NCI-H187 (cell line): ENCODE measurements around the gene CDK4.
"Not testable (repeated sequence)": the region's sequence is repeated elsewhere in the genome, so short reads cannot be mapped to it uniquely, and the experiment has no call there.

Experiments
- DNase-seq, 2 experiments: peaks; one replicate each; lab custom pipeline; 2025; lab: John Stamatoyannopoulos, UW

CDK4 gene

GRCh38 chr12:57751788-57752667, at the start of gene CDK4:
CDK4 (minus strand) TSS chr12:57752310; CDS start chr12:57751717, 593 bp downstream.
- peak; percentile 99 for DNase-seq

DNA sequence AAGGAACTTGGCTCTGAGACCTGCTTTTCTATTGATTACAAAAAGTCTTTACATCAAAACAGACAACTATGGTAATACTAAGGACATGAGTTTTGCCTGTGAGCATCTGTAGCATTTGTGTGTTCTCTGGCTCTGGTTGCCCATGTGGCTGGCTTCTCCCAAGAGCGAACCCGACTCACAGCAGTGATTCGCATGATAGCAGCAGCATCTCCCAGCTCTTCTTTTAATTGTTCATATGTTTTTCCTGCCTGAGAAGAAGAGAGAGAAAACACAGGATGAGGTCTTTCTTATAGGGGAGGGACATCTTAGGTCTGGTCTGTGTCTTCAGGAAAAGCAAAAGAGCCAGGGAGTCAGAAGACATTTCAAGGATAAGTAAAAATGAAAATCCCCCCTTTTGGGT, 48.9 kb upstream of the CDK4 start:
- DNase-seq, result no peak

DNA sequence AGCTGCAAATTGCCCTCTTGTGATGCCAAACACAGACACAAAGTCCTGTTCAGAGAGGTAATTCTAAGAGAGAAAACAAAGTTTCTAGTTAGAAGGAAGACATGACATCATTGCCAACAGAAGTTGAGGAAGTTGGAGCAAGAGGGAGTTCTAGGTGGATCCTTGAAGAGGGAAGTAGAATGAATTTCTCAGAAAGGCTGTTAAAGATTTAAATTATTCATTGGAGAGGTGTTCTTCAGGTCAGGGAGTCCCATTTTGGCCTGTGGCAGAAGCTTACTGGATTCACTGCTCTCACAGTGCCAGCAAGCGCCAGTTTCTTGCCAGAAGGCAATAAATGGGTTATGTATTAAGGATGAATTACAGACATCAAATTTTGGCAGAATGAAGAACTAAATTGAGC, 45.8 kb upstream of the CDK4 start:
- no peak for DNase-seq

- no peak for DNase-seq
These were observed 44.9 kb upstream of the CDK4 start for GRCh38 chr12:57796996-57797395.

DNA sequence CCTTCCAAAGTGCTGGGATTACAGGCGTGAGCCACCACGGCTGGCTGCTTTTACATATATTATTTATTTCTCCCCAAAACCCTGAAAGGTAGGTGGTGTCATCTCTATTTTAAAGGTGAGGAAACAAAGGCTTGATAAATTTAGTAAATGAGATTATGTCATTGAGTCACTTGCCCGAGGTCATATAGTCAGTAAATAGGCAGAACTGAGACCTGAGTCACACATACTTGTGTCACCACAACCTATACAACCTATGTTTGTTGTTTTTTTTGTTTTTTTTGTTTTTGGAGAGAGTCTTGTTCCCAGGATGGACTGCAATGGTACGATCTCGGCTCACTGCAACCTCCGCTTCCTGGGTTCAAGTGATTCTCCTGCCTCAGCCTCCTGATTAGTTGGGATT, 43.2 kb upstream of the CDK4 start:
- DNase-seq, result no peak

GRCh38 chr12:57793920-57794319, 41.8 kb upstream of the CDK4 start:
- no peak for DNase-seq

DNA sequence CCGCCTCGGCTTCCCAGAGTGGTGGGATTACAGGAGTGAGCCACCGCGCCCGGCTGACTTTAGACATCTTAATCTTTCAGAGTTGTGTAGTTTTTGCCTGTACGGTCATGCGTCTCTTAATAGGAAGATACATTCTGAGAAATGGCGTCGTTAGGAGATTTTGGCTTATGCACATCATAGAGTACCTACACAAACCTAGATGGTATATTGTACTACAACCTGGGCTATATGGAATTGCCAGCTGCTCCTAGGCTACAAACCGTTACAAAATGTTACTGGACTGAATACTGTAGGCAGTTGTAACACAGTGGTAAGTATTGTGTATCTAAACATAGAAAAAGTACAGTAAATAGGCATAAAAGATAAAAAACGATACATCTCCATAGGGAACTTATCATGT, 31.8 kb upstream of the CDK4 start:
- DNase-seq, result no peak

GRCh38 chr12:57783466-57783801, 31.3 kb upstream of the CDK4 start:
- no peak for DNase-seq

DNA sequence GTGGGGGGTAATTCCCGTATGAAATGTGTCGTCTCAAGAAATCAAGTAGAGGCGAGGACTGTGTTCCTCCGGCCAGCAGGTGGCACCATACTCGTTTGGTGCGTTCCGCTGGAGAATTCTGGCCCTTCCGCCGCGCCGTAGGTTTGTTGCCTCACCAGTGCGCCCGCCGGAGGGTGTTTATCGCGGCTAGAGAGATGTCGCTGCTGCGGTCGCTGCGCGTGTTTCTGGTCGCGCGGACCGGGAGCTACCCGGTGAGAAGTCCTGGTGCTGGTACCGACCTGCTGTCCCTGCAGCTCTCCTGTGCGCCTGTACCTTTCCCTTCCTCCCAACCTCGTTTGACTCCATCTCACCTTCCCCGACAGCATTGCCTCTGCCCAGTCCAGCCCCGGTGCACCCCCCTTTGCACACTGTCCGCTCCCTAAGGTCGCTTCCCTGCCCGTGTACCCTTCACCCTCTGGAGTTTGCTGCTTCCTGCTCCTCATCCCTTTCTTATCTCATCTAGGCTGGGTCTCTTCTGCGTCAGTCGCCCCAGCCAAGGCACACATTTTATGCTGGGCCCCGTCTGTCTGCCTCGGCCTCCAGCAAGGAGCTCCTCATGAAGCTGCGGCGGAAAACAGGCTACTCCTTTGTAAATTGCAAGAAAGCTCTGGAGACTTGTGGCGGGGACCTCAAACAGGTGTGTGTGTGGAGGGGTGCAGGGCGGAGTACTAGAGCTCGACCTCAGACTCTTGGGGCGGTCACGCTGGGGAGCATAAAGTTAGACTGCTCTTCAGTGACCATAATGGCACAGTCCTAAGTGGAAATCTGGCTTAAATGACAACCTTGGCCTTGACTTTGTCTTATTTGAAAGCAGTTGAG, 30.7 kb upstream of the CDK4 start, which contains the start of gene TSFM:
TSS of gene TSFM (plus strand) at position 180 of the 858 bp plus-strand sequence. CDS start at position 195, 15 bp downstream.
- DNase-seq, result peak; percentile 90 to 93

GRCh38 chr12:57782243-57782607, 30.1 kb upstream of the CDK4 start:
- DNase-seq, result no peak

- DNase-seq, result no peak
These were observed 29.7 kb upstream of the CDK4 start for GRCh38 chr12:57781801-57782200.

GRCh38 chr12:57781244-57781643, 29.1 kb upstream of the CDK4 start:
- no peak for DNase-seq

DNA sequence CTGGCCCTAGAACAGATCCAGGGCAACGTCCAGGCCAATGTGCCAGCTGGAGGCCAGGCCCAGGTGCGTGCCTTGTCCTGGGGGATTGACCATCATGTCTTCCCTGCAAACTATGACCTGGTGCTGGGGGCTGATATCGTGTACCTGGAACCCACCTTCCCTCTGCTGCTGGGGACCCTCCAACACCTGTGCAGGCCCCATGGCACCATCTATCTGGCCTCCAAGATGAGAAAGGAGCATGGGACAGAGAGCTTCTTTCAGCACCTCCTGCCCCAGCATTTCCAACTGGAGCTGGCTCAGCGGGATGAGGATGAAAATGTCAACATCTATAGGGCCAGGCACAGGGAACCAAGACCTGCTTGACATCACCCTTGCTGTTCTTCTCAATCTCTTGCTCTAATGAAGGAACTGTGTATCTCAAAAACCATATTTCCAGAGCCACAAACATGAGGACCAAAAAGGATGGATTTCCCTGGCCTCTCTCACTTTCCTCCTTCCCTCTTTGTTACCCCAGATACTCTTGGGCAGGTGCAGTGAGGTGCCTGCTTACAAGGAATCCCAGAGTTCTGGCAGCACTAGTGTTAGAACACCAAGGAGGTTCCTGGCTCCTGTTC, 28.3 kb upstream of the CDK4 start:
- no peak for DNase-seq

DNA sequence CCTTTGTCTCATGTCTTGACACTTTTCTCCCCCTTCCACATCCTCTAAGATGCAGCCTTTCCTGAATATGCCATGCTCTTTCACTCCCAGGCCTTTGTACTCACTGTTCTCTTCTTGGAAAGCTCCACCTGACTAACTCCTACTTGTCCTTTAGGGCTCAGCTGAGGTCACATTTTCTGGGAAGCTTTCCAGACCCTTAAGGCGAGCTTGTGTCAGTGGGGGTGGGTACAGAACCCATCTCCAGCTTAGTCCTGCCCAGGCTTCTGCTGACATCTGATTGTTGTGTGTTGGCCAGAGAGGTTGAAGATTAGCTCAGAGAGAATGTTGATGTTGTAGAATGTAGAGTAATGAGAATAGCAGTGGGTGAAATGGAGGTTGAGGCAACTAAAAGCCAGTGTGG, 27.6 kb upstream of the CDK4 start:
- no peak for DNase-seq

DNA sequence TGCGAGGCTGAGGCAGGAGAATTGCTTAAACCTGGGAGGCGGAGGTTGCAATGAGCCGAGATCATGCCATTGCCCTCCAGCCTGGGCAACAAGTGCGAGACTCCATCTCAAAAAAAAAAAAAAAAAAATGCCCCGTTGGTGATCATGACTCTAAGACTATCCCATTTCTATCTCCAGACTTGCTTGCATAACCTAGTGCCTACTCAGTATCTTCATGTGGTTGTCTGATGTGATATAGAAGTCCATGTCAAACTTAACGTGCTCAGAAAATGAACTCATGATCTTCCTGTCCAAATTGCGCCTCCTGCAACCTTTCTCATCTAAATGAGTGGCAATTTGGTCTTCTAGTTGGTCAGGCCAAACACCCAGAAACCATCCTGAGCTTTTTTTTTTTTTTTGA, 25.8 kb upstream of the CDK4 start:
- no peak for DNase-seq

DNA sequence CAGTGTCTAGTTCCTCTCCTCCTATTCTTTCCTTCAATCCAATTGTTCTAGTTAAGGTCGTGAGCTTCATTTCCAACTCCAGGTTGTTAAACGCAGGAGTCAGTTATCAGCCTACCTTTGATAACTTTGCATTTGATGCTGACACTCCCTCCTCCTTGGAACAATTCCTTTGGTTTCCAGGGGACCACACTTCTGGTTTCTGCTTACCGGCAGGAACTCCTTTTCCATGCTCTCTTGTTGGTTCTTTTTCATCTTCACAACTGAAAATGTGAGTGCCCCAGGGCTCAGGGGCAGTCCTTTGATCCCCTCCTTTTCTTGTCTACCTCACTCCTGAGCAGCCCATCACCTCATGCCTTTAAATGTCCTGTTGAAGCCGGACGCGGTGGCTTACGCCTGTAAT, 25.3 kb upstream of the CDK4 start:
- no peak for DNase-seq

DNA sequence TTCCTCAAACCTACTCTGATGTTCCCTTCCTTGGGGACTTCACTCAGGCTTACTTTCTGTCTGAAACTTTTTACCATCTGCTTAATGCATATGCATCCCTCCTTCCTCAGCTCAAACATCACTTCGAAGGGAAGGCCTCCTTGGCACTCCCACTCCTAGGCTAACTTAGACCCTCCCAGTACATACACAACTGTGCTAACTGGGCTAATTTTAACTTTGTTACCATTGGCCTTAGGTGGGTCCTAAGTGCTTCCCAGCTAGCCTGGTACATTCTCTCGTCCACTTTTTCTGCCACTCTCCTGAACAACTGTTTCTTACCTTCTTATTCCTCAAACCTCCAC, 24.1 kb upstream of the CDK4 start:
- no peak for DNase-seq

GRCh38 chr12:57775563-57776246, 23.6 kb upstream of the CDK4 start:
- no peak for DNase-seq

GRCh38 chr12:57775044-57775443, 22.9 kb upstream of the CDK4 start:
- no peak for DNase-seq

GRCh38 chr12:57774634-57775033, 22.5 kb upstream of the CDK4 start:
- not testable (repeated sequence) for DNase-seq

DNA sequence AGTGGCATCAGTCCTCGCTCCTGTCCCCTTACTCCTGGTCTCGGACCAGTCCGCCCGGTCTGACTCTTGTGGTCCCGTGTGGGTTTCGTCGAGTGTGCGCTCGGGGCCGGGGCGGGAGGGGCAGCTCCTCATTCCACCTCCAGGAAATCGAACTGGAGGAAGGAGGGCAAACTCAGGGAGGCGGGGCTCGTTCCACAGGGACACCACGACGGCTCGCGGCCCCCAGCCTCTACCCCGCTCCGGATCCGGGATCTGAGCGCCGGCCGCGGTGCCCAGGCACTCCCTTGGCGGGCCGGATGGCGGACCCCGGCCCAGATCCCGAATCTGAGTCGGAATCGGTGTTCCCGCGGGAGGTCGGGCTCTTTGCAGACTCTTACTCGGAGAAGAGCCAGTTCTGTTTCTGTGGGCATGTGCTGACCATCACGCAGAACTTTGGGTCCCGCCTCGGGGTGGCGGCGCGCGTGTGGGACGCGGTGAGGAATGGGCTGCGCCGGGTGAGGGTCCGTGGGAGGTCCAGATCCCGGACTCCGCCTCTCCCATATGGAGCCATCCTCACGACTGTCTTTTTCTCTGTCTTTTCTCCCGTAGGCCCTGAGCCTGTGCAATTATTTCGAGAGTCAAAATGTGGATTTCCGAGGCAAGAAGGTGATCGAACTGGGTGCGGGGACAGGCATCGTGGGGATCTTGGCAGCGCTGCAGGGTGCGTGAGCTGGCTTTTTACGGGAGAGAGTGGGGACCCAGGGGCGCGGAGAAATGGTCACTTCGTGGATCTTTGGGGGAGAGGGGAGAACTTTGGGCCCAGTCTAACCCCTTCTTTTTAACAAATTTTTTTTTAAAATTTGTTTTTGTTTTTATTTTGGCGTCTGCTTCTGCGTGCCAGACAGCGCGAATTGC, 20.6 kb upstream of the CDK4 start, which contains the start of gene EEF1AKMT3:
TSS of gene EEF1AKMT3 (plus strand) at position 186 of the 894 bp plus-strand sequence. CDS start at position 297, 111 bp downstream.
- DNase-seq, result no peak
